GM19099 (cell line): ENCODE measurements around the gene TSKU.

Source experiments
- POLR2A ChIP-seq: IDR thresholded peaks from 3 replicates; pipeline ENCODE4 v1.6.1; 2011; ENCODE audit warnings: low read depth; ENCODE audit not compliant: insufficient read length; ENCODE audit errors: extremely low read depth

TSKU gene

GRCh38 chr11:76808996-76809395 is 25.8 kb downstream of the TSKU start:
- no peak for TF ChIP-seq POLR2A

GRCh38 chr11:76810151-76810853 is 27.1 kb downstream of the TSKU start:
- no peak for TF ChIP-seq POLR2A

- TF ChIP-seq POLR2A, result no peak
Measured at GRCh38 chr11:76811259-76811658, 28.1 kb downstream of the TSKU start.

- no peak for TF ChIP-seq POLR2A
Measured at GRCh38 chr11:76814414-76814813, 31.3 kb downstream of the TSKU start.

- no peak for TF ChIP-seq POLR2A
Measured at GRCh38 chr11:76820184-76820566, 37.0 kb downstream of the TSKU start.

- TF ChIP-seq POLR2A, result no peak
Measured at GRCh38 chr11:76822406-76822805, 39.2 kb downstream of the TSKU start.

GRCh38 chr11:76823481-76824028 is 40.4 kb downstream of the TSKU start:
- no peak for TF ChIP-seq POLR2A

GRCh38 chr11:76824083-76824939 is 41.2 kb downstream of the TSKU start:
- TF ChIP-seq POLR2A, result no peak

- TF ChIP-seq POLR2A, result no peak
Measured at GRCh38 chr11:76824980-76825725, 42.0 kb downstream of the TSKU start.

GRCh38 chr11:76825726-76826396 is 42.7 kb downstream of the TSKU start:
- TF ChIP-seq POLR2A, result no peak

- no peak for TF ChIP-seq POLR2A
Measured at GRCh38 chr11:76830639-76831327, 47.6 kb downstream of the TSKU start.

- no peak for TF ChIP-seq POLR2A
Measured at GRCh38 chr11:76831686-76832310, 48.6 kb downstream of the TSKU start.

GRCh38 chr11:76832361-76832760 is 49.2 kb downstream of the TSKU start:
- no peak for TF ChIP-seq POLR2A

- no peak for TF ChIP-seq POLR2A
Measured at GRCh38 chr11:76834151-76834550, 51.0 kb downstream of the TSKU start.

GRCh38 chr11:76835036-76835435 is 51.9 kb downstream of the TSKU start:
- TF ChIP-seq POLR2A, result no peak
